ENCODE data around the gene CTBP1.

- no peak for TF ChIP-seq RAD21 (IDR thresholded peaks at IDR 0.05; ENCODE audit: low read depth)
- TF ChIP-seq CEBPB (IDR thresholded peaks at IDR 0.05) = no peak
- no peak for TF ChIP-seq MAX (IDR thresholded peaks at IDR 0.05)
- TF ChIP-seq REST (IDR thresholded peaks at IDR 0.05; ENCODE audit: low read depth) = no peak
- TF ChIP-seq YY1 (IDR thresholded peaks at IDR 0.05; ENCODE audit: low read depth) = no peak
- no peak for TF ChIP-seq CREB1 (IDR thresholded peaks at IDR 0.05; ENCODE audit: low read depth)
- TF ChIP-seq EP300 (IDR thresholded peaks at IDR 0.05; ENCODE audit: borderline replicate concordance) = no peak
- no peak for TF ChIP-seq TEAD4 (IDR thresholded peaks at IDR 0.05)
- no peak for TF ChIP-seq FOXM1 (IDR thresholded peaks at IDR 0.05; ENCODE audit: borderline replicate concordance, low read depth)
- no peak for TF ChIP-seq TAF1 (IDR thresholded peaks at IDR 0.05; ENCODE audit: low read depth)
- no peak for TF ChIP-seq TCF12 (IDR thresholded peaks at IDR 0.05; ENCODE audit: low read depth)
- no peak for TF ChIP-seq USF1 (IDR thresholded peaks at IDR 0.05)
- no peak for TF ChIP-seq NFIC (IDR thresholded peaks at IDR 0.05)
- TF ChIP-seq ZBTB7A (IDR thresholded peaks at IDR 0.05; ENCODE audit: low read depth) = no peak
Measured at GRCh38 chr4:1243451-1244080, 5.4 kb downstream of the CTBP1 start.
